CD4-positive, alpha-beta memory T cell (primary cell): ENCODE measurements around the gene SLC37A1. TPM values are rescaled to one million over a fixed set of nuclear protein-coding genes. Genes with fewer than 3 reads are reported as not detected.

Experiments
- CTCF ChIA-PET: fragments of 350-600 bp; sonication (Branson Sonifier 250); formaldehyde crosslinking; loops from one replicate; lab custom pipeline; 2021; ENCODE audit warnings: inconsistent platforms; ENCODE audit not compliant: partially characterized antibody; lab: Charles Lee
- POLR2A ChIA-PET: fragments of 350-600 bp; sonication (Branson Sonifier 250); formaldehyde crosslinking; loops from one replicate; lab custom pipeline; 2021; ENCODE audit not compliant: partially characterized antibody; lab: Charles Lee
- DNase-seq, 5 donors: peaks; one replicate each; pipeline versions ENCODE4 v3.0.0 to v3.0.0-alpha.2; 2020 to 2022; ENCODE audit warnings: mixed read lengths in 1 of 5
- H3K27ac ChIP-seq: one replicate; pipeline ENCODE4 v1.7.0; 2013; ENCODE audit warnings: low read depth, low read length
- H3K27me3 ChIP-seq: 2 replicates; pipeline ENCODE4 v1.7.0; 2013; ENCODE audit warnings: mild to moderate bottlenecking, low read length, moderate library complexity; ENCODE audit not compliant: insufficient read depth
- H3K36me3 ChIP-seq: 2 replicates; pipeline ENCODE4 v1.7.0; 2013; ENCODE audit warnings: mild to moderate bottlenecking, low read length, moderate library complexity; ENCODE audit not compliant: insufficient read depth
- H3K4me1 ChIP-seq: 2 replicates; pipeline ENCODE4 v1.7.0; 2013; ENCODE audit warnings: mild to moderate bottlenecking, low read length, moderate library complexity; ENCODE audit not compliant: insufficient read depth
- H3K4me3 ChIP-seq, 2 donors: one replicate each; pipeline ENCODE4 v1.7.0; 2013; ENCODE audit warnings: low read length in 2 of 2, mild to moderate bottlenecking in 1 of 2
- H3K9me3 ChIP-seq, 2 donors: one replicate each; pipeline ENCODE4 v1.7.0; 2013; ENCODE audit warnings: low read length in 2 of 2, control low read depth in 1 of 2; ENCODE audit not compliant: control insufficient read depth in 1 of 2
- H3K27ac Mint-ChIP-seq, 7 donors: one replicate each; pipeline ENCODE4 v1.8.0; 2020 to 2021; ENCODE audit warnings: mixed read lengths in 7 of 7, mild to moderate bottlenecking in 6 of 7, inconsistent platforms in 3 of 7, moderate library complexity in 3 of 7
- H3K27me3 Mint-ChIP-seq, 2 donors: one replicate each; pipeline ENCODE4 v1.8.0; 2020 to 2021; ENCODE audit warnings: mixed read lengths in 2 of 2
- H3K36me3 Mint-ChIP-seq, 2 donors: one replicate each; pipeline ENCODE4 v1.8.0; 2020 to 2021; ENCODE audit warnings: mixed read lengths in 2 of 2, inconsistent platforms in 1 of 2, mild to moderate bottlenecking in 1 of 2
- H3K4me1 Mint-ChIP-seq, 4 donors: one replicate each; pipeline ENCODE4 v1.8.0; 2020 to 2021; ENCODE audit warnings: mixed read lengths in 4 of 4, mild to moderate bottlenecking in 1 of 4
- H3K4me3 Mint-ChIP-seq, 8 donors: one replicate each; pipeline ENCODE4 v1.8.0; 2020 to 2021; ENCODE audit warnings: mixed read lengths in 8 of 8, mild to moderate bottlenecking in 7 of 8, moderate library complexity in 6 of 8, inconsistent platforms in 3 of 8
- H3K9me3 Mint-ChIP-seq, 8 donors: one replicate each; pipeline ENCODE4 v1.8.0; 2020 to 2021; ENCODE audit warnings: mixed read lengths in 8 of 8, mild to moderate bottlenecking in 5 of 8, inconsistent platforms in 3 of 8, moderate library complexity in 1 of 8
- intact Hi-C: fragments of 100-400 bp; cut with micrococcal nuclease; formaldehyde crosslinking; loops from one replicate; pipeline ENCODE4 v1.15.1; 2023
- polyA plus RNA-seq, 2 donors: library from polyadenylated mRNA; unstranded; fragments of 300-500 nt; fragmentation: Illumina TruSeq; gene quantifications; one replicate each; pipeline ENCODE4 v1.2.3, GENCODE V29; 2021
- total RNA-seq, 2 experiments: library from RNA; stranded (reverse); gene quantifications; one replicate each; pipeline ENCODE4 v1.2.3, GENCODE V29; 2021

SLC37A1 gene
- total and polyA plus RNA-seq, 4 experiments from 2014 or later, result 4.7 to 18.5 (median 12.6) TPM

- peaks cover 0 to 5% (median 0%) of the 10 kb centered on the region in 8 donors for H3K9me3 Mint-ChIP-seq
- no peaks in the 10 kb centered on the region for H3K9me3 ChIP-seq
- no peaks in the 10 kb centered on the region for H3K36me3 ChIP-seq
- ChIA-PET CTCF (no interaction called here), POLR2A (no interaction called here)
- no peak overlapping the region for H3K27ac ChIP-seq
- no peak overlapping the region for H3K27ac Mint-ChIP-seq
- peaks cover 6% of the 10 kb centered on the region for H3K4me1 ChIP-seq
- H3K4me3 Mint-ChIP-seq, result no peak overlapping the region
- intact Hi-C loops, result loop anchor here (1.0 kb wide), 1 partner anchor 221 kb away; no protein-coding TSS in a partner anchor
- no peaks in the 10 kb centered on the region for H3K27me3 ChIP-seq
- no peaks in the 10 kb centered on the region for H3K36me3 Mint-ChIP-seq
- H3K4me1 Mint-ChIP-seq, result no peaks in the 10 kb centered on the region
- H3K27me3 Mint-ChIP-seq, result peaks cover 0 to 2% of the 10 kb centered on the region in 2 donors
- no peak overlapping the region for H3K4me3 ChIP-seq
- no peak for DNase-seq
Measured at GRCh38 chr21:42597487-42598158, 84.0 kb downstream of the SLC37A1 start.

- Mint-ChIP-seq H3K36me3 (no peaks in the 10 kb centered on the region), H3K9me3 (peaks cover 0 to 5% (median 0%) of the 10 kb centered on the region in 8 donors), H3K4me3 (no peak overlapping the region), H3K4me1 (no peaks in the 10 kb centered on the region), H3K27ac (no peak overlapping the region), H3K27me3 (peaks cover 3 to 6% of the 10 kb centered on the region in 2 donors)
- H3K9me3 ChIP-seq, result no peaks in the 10 kb centered on the region
- H3K36me3 ChIP-seq, result no peaks in the 10 kb centered on the region
- DNase-seq, result no peak
- intact Hi-C loops, result no loop called here
- CTCF ChIA-PET, result no interaction called here
- POLR2A ChIA-PET, result no interaction called here
- no peak overlapping the region for H3K27ac ChIP-seq
- H3K4me1 ChIP-seq, result peaks cover 3% of the 10 kb centered on the region
- no peak overlapping the region for H3K4me3 ChIP-seq
- no peaks in the 10 kb centered on the region for H3K27me3 ChIP-seq
Measured at GRCh38 chr21:42598159-42598735, 84.6 kb downstream of the SLC37A1 start.

- Histone ChIP-seq H3K4me1 (no peaks in the 10 kb centered on the region), H3K9me3 (no peaks in the 10 kb centered on the region), H3K4me3 (no peak overlapping the region), H3K27me3 (no peaks in the 10 kb centered on the region), H3K36me3 (no peaks in the 10 kb centered on the region), H3K27ac (no peak overlapping the region)
- CTCF ChIA-PET, result no interaction called here
- POLR2A ChIA-PET, result no interaction called here
- H3K27me3 Mint-ChIP-seq, result peaks cover 3 to 6% of the 10 kb centered on the region in 2 donors
- H3K4me1 Mint-ChIP-seq, result no peaks in the 10 kb centered on the region
- H3K27ac Mint-ChIP-seq, result no peak overlapping the region
- DNase-seq, result no peak
- H3K4me3 Mint-ChIP-seq, result no peak overlapping the region
- peaks cover 0 to 13% (median 4%) of the 10 kb centered on the region in 8 donors for H3K9me3 Mint-ChIP-seq
- no peaks in the 10 kb centered on the region for H3K36me3 Mint-ChIP-seq
- intact Hi-C loops, result no loop called here
Measured at GRCh38 chr21:42599486-42599885, 85.8 kb downstream of the SLC37A1 start.

DNA sequence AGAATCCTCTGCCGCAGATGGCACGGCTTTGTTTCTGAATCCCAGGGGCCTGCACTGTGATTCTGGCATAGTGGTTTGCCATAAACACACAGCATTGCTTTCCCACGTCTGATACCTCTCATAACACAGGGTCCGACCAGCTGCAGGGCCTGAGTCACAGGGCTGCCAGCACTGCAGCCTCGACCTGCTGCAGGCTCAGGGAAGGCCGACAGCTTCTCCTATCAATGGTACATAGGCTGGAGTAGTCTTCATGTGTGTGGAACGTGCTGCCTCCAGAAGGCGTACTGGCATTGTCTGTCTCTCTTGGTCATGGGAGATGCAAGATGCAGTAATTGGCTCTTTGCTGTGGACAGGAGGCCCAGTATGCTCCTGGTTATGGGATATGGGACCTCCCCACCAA, 86.3 kb downstream of the SLC37A1 start:
- H3K4me1 ChIP-seq, result no peaks in the 10 kb centered on the region
- CTCF ChIA-PET, result interaction anchor here (1.0 kb wide), 1 partner anchor 10 kb away, joined by 3 read pairs; no protein-coding TSS in a partner anchor
- peaks cover 3 to 6% of the 10 kb centered on the region in 2 donors for H3K27me3 Mint-ChIP-seq
- H3K9me3 Mint-ChIP-seq, result peaks cover 0 to 15% (median 5%) of the 10 kb centered on the region in 8 donors
- no peaks in the 10 kb centered on the region for H3K27me3 ChIP-seq
- H3K4me3 Mint-ChIP-seq, result no peak overlapping the region
- no peaks in the 10 kb centered on the region for H3K9me3 ChIP-seq
- no peaks in the 10 kb centered on the region for H3K36me3 ChIP-seq
- POLR2A ChIA-PET, result no interaction called here
- H3K27ac Mint-ChIP-seq, result no peak overlapping the region
- H3K36me3 Mint-ChIP-seq, result no peaks in the 10 kb centered on the region
- no peaks in the 10 kb centered on the region for H3K4me1 Mint-ChIP-seq
- DNase-seq, result no peak
- intact Hi-C loops, result no loop called here
- H3K27ac ChIP-seq, result no peak overlapping the region
- no peak overlapping the region for H3K4me3 ChIP-seq

GRCh38 chr21:42601656-42602055, 88.0 kb downstream of the SLC37A1 start:
- H3K27me3 Mint-ChIP-seq, result peaks cover 3% of the 10 kb centered on the region in 2 donors
- no peak overlapping the region for H3K27ac ChIP-seq
- ChIA-PET CTCF (no interaction called here), POLR2A (no interaction called here)
- H3K4me3 Mint-ChIP-seq, result no peak overlapping the region
- H3K36me3 ChIP-seq, result no peaks in the 10 kb centered on the region
- no peaks in the 10 kb centered on the region for H3K9me3 ChIP-seq
- intact Hi-C loops, result no loop called here
- DNase-seq, result no peak
- H3K4me3 ChIP-seq, result no peak overlapping the region
- H3K36me3 Mint-ChIP-seq, result peaks cover 0 to 4% of the 10 kb centered on the region in 2 donors
- peaks cover 2 to 25% (median 15%) of the 10 kb centered on the region in 8 donors for H3K9me3 Mint-ChIP-seq
- no peaks in the 10 kb centered on the region for H3K27me3 ChIP-seq
- no peaks in the 10 kb centered on the region for H3K4me1 ChIP-seq
- no peaks in the 10 kb centered on the region for H3K4me1 Mint-ChIP-seq
- H3K27ac Mint-ChIP-seq, result no peak overlapping the region

DNA sequence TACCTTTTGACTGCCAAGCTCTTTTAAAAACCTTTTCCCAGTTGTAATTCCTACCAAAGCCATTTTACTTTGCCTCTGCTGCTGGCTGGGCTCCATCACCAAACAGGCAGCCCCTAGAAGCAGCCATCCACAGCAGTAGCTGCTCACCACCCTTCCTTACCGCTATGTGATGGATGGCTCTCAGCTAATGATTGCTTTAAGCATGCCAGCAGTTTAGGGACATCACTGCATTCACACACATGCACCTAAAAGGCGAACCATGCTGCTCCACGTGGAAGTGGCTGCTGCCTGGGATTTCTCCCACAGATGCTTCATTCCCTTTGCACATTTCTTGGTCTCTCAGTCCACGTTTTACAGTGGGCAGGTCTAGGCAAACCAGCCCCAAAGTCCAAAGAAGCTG, 93.5 kb downstream of the SLC37A1 start:
- Histone ChIP-seq H3K27ac (no peak overlapping the region), H3K27me3 (no peaks in the 10 kb centered on the region), H3K4me3 (no peak overlapping the region), H3K4me1 (no peaks in the 10 kb centered on the region), H3K9me3 (no peaks in the 10 kb centered on the region), H3K36me3 (no peaks in the 10 kb centered on the region)
- H3K27me3 Mint-ChIP-seq, result peaks cover 3% of the 10 kb centered on the region in 2 donors
- H3K9me3 Mint-ChIP-seq, result peaks cover 2 to 32% (median 17%) of the 10 kb centered on the region in 8 donors
- DNase-seq, result no peak
- CTCF ChIA-PET, result no interaction called here
- H3K36me3 Mint-ChIP-seq, result peaks cover 0 to 4% of the 10 kb centered on the region in 2 donors
- intact Hi-C loops, result no loop called here
- peak overlapping the region in 1 of 7 donors; percentile 44 for H3K27ac Mint-ChIP-seq
- no peak overlapping the region for H3K4me3 Mint-ChIP-seq
- peaks cover 0 to 9% (median 4%) of the 10 kb centered on the region in 4 donors for H3K4me1 Mint-ChIP-seq
- POLR2A ChIA-PET, result no interaction called here

- Mint-ChIP-seq H3K4me3 (peak overlapping the region in 1 of 8 donors; percentile 14), H3K4me1 (peaks cover 0 to 9% (median 4%) of the 10 kb centered on the region in 4 donors), H3K27me3 (peaks cover 3% of the 10 kb centered on the region in 2 donors), H3K27ac (peak overlapping the region in 1 of 7 donors; percentile 44), H3K36me3 (peaks cover 0 to 4% of the 10 kb centered on the region in 2 donors), H3K9me3 (peaks cover 2 to 37% (median 21%) of the 10 kb centered on the region in 8 donors)
- no peak overlapping the region for H3K27ac ChIP-seq
- intact Hi-C loops, result no loop called here
- no peaks in the 10 kb centered on the region for H3K27me3 ChIP-seq
- ChIA-PET POLR2A (no interaction called here), CTCF (no interaction called here)
- no peaks in the 10 kb centered on the region for H3K36me3 ChIP-seq
- no peaks in the 10 kb centered on the region for H3K9me3 ChIP-seq
- H3K4me3 ChIP-seq, result no peak overlapping the region
- no peaks in the 10 kb centered on the region for H3K4me1 ChIP-seq
- no peak for DNase-seq
Measured at GRCh38 chr21:42607525-42608102, 94.0 kb downstream of the SLC37A1 start.
